HepG2 (cell line): Measurements from ENCODE around the gene UBE2I. TPM values are rescaled to one million over a fixed set of nuclear protein-coding genes. Genes with fewer than 3 reads are reported as not detected.

Source experiments
- ATAC-seq: fragments of 200-7000 bp; cut with Tn5 transposase; 3 replicates; pipeline ENCODE4 v1.9.1; 2020; ENCODE audit warnings: mild to moderate bottlenecking, moderate library complexity
- BruUV-seq: library from RNA; stranded (reverse); fragments of 400-500 nt; replicated peaks from 2 replicates; lab custom pipeline; 2021; lab: Mats Ljungman, UMichigan
- CTCF ChIA-PET: fragments of 300-600 bp; formaldehyde crosslinking; extraction: SDS; loops from one replicate; lab custom pipeline; 2021; ENCODE audit warnings: low total read pairs, inconsistent platforms, low intra/inter-chr PET ratio; lab: Yijun Ruan, JAX
- POLR2A ChIA-PET: fragments of 350-600 bp; sonication (Branson Sonifier 250); formaldehyde crosslinking; loops from one replicate; lab custom pipeline; 2020; ENCODE audit warnings: antibody characterized with exemption, inconsistent platforms; lab: Yijun Ruan, JAX
- DNase-seq: peaks from one replicate; pipeline ENCODE4 v3.0.0-alpha.2; 2015; ENCODE audit warnings: low spot score
- FAIRE-seq: peaks from 3 replicates; lab custom pipeline; 2011; peaks lifted over from hg19 to GRCh38; lab: Jason Lieb, UNC
- H2AFZ ChIP-seq: one replicate; pipeline ENCODE4 v1.6.1; 2011; ENCODE audit warnings: low read length, inconsistent platforms
- H3K27ac ChIP-seq: fragments of 300-600 bp; 3 replicates; pipeline ENCODE4 v1.8.0; 2011; ENCODE audit warnings: mixed run types, mild to moderate bottlenecking, mixed read lengths, low read length, inconsistent platforms; ENCODE audit not compliant: insufficient read depth; ENCODE audit errors: extremely low read length
- H3K27me3 ChIP-seq, 2 experiments: fragments of 200-600 bp in 1 of 2; 2 replicates in 1 of 2; 3 replicates in 1 of 2; pipeline versions ENCODE4 v1.6.0 to v1.8.0; 2011; ENCODE audit warnings: low read length in 2 of 2, mild to moderate bottlenecking in 2 of 2, moderate library complexity in 2 of 2, inconsistent platforms in 1 of 2; ENCODE audit not compliant: insufficient read depth in 2 of 2, control insufficient read depth in 1 of 2
- H3K36me3 ChIP-seq, 2 experiments: fragments of 200-600 bp in 1 of 2; replicated peaks in 1 of 2; 2 replicates in 1 of 2; 3 replicates in 1 of 2; pipeline versions ENCODE4 v1.5.1 to v1.8.0; 2011; ENCODE audit warnings: low read length in 2 of 2, inconsistent platforms in 1 of 2; ENCODE audit not compliant: insufficient read depth in 2 of 2, control insufficient read depth in 1 of 2
- H3K4me1 ChIP-seq: 2 replicates; pipeline ENCODE4 v1.5.1; 2012; ENCODE audit warnings: low read length, inconsistent platforms; ENCODE audit not compliant: insufficient read depth
- H3K4me2 ChIP-seq: 2 replicates; pipeline ENCODE4 v1.6.0; 2011; ENCODE audit warnings: low read depth, low read length, inconsistent platforms
- H3K4me3 ChIP-seq, 3 experiments: fragments of 200-600 bp in 1 of 3; sonication (generic), shearing (Covaris generic) in 1 of 3; replicated peaks in 1 of 3; 2 replicates each; pipeline ENCODE4 v1.5.1; 2011 to 2016; ENCODE audit warnings: low read length in 3 of 3, inconsistent platforms in 2 of 3, low read depth in 2 of 3, mild to moderate bottlenecking in 2 of 3, control low read depth in 1 of 3, mixed read lengths in 1 of 3; ENCODE audit not compliant: insufficient read depth in 1 of 3
- H3K79me2 ChIP-seq: one replicate; pipeline ENCODE4 v1.6.1; 2011; ENCODE audit warnings: low read length, inconsistent platforms; ENCODE audit not compliant: insufficient read depth
- H3K9ac ChIP-seq: 2 replicates; pipeline ENCODE4 v1.6.0; 2011; ENCODE audit warnings: mild to moderate bottlenecking, low read depth, low read length, inconsistent platforms; ENCODE audit not compliant: insufficient read depth
- H3K9me3 ChIP-seq: 2 replicates; pipeline ENCODE4 v1.5.1; 2012; ENCODE audit warnings: mild to moderate bottlenecking, low read length
- H4K20me1 ChIP-seq: 2 replicates; pipeline ENCODE4 v1.6.0; 2011; ENCODE audit warnings: inconsistent platforms, mild to moderate bottlenecking, low read length, moderate library complexity; ENCODE audit not compliant: insufficient read depth
- E2F1 ChIP-seq: sonication (generic); formaldehyde crosslinking; IDR thresholded peaks from 2 replicates; pipeline ENCODE4 v1.5.0; 2020; ENCODE audit warnings: missing genetic modification reagents
- GZF1 ChIP-seq: sonication (generic); formaldehyde crosslinking; IDR thresholded peaks from 2 replicates; pipeline ENCODE4 v1.5.1; 2020; ENCODE audit warnings: mild to moderate bottlenecking, missing genetic modification reagents
- KDM1A ChIP-seq: IDR thresholded peaks from 2 replicates; pipeline ENCODE4 v1.6.1; 2016; ENCODE audit warnings: missing compliant biosample characterization
- NCOA2 ChIP-seq: sonication (generic); formaldehyde crosslinking; IDR thresholded peaks from 2 replicates; pipeline ENCODE4 v1.8.0; 2022; ENCODE audit warnings: inconsistent platforms
- NR1H2 ChIP-seq: sonication (generic); formaldehyde crosslinking; IDR thresholded peaks from 2 replicates; pipeline ENCODE4 v1.8.1; 2022; ENCODE audit warnings: low read depth, missing genetic modification reagents, borderline replicate concordance
- SOX13 ChIP-seq, 3 experiments: fragments of 450-650 bp in 1 of 3; sonication (generic) in 1 of 3; formaldehyde crosslinking in 1 of 3; IDR thresholded peaks in 2 of 3; conservative IDR thresholded peaks in 1 of 3; 2 replicates each; pipeline versions ENCODE4 v1.5.0 to v1.6.1; 2016 to 2020; ENCODE audit warnings: antibody characterized with exemption in 1 of 3, mild to moderate bottlenecking in 1 of 3, missing compliant biosample characterization in 1 of 3, missing genetic modification reagents in 1 of 3, moderate library complexity in 1 of 3
- SP2 ChIP-seq: sonication (generic); formaldehyde crosslinking; IDR thresholded peaks from 2 replicates; pipeline ENCODE4 v1.5.1; 2020; ENCODE audit warnings: mild to moderate bottlenecking, missing genetic modification reagents
- TFDP1 ChIP-seq: IDR thresholded peaks from 2 replicates; pipeline ENCODE4 v1.6.1; 2016; ENCODE audit warnings: missing compliant biosample characterization, missing genetic modification reagents, borderline replicate concordance
- ZBTB1 ChIP-seq: sonication (generic); formaldehyde crosslinking; IDR thresholded peaks from 2 replicates; pipeline ENCODE4 v1.4.0; 2020; ENCODE audit warnings: missing genetic modification reagents, borderline replicate concordance
- ZNF138 ChIP-seq: sonication (generic); formaldehyde crosslinking; IDR thresholded peaks from 2 replicates; pipeline ENCODE4 v1.5.0; 2020; ENCODE audit warnings: mild to moderate bottlenecking, low read depth, missing genetic modification reagents
- ZNF343 ChIP-seq: sonication (generic); formaldehyde crosslinking; IDR thresholded peaks from 2 replicates; pipeline ENCODE4 v1.4.0; 2020; ENCODE audit warnings: mild to moderate bottlenecking, missing genetic modification reagents
- ZNF569 ChIP-seq: sonication (generic); formaldehyde crosslinking; IDR thresholded peaks from 2 replicates; pipeline ENCODE4 v1.5.0; 2020; ENCODE audit warnings: mild to moderate bottlenecking, missing genetic modification reagents, moderate library complexity, borderline replicate concordance
- ZNF652 ChIP-seq: IDR thresholded peaks from 2 replicates; pipeline ENCODE4 v1.6.1; 2016; ENCODE audit warnings: low read depth, borderline replicate concordance
- WGBS: methylation state at CpG from one replicate; pipeline ENCODE4 v1.1.6; 2017; ENCODE audit warnings: low lambda C conversion rate; 5-methylcytosine and 5-hydroxymethylcytosine counted together
- in situ Hi-C: cut with HindIII; loops from 2 replicates; pipeline ENCODE4 v1.10.0; 2017; ENCODE audit warnings: low pct_unique_long_range_greater_than_20kb; ENCODE audit not compliant: extremely low pct_ligation_motif_present
- intact Hi-C: fragments of 100-400 bp; cut with micrococcal nuclease; formaldehyde crosslinking; loops from one replicate; pipeline ENCODE4 v1.10.0; 2022; ENCODE audit not compliant: unreplicated experiment
- polyA plus RNA-seq, 8 experiments: library from polyadenylated mRNA; depleted of rRNA in 3 of 8; stranded (reverse) in 7 of 8; unstranded in 1 of 8; fragments of >200 nt; fragmentation: Illumina TruSeq in 4 of 8; extraction: Trizol in 4 of 8; gene quantifications; 2 replicates each; pipeline versions ENCODE4 v1.2.1 to v1.2.3, GENCODE V29; 2011 to 2016; ENCODE audit warnings: low read depth in 4 of 8, missing spikeins in 1 of 8, mixed read lengths in 1 of 8; ENCODE audit not compliant: insufficient read depth in 1 of 8
- total RNA-seq, 5 experiments: library from RNA; depleted of rRNA; stranded (reverse); fragments of >200 nt; fragmentation: Illumina TruSeq; extraction: Trizol; gene quantifications; 2 replicates each; pipeline ENCODE4 v1.2.3, GENCODE V29; 2016; ENCODE audit warnings: low read depth in 1 of 5
- TF ChIP-seq, protein P1 (sequence below): sonication (generic); formaldehyde crosslinking; IDR thresholded peaks from 2 replicates; pipeline ENCODE4 v1.5.1; 2020; ENCODE audit warnings: missing genetic modification reagents, mild to moderate bottlenecking, borderline replicate concordance
- TF ChIP-seq, protein P2 (sequence below): sonication (generic); formaldehyde crosslinking; IDR thresholded peaks from 2 replicates; pipeline ENCODE4 v1.8.0; 2022; ENCODE audit warnings: missing genetic modification reagents, mild to moderate bottlenecking, borderline replicate concordance
- TF ChIP-seq, protein P3 (sequence below): sonication (generic); formaldehyde crosslinking; IDR thresholded peaks from 2 replicates; pipeline ENCODE4 v1.9.0; 2021; ENCODE audit warnings: missing genetic modification reagents, mild to moderate bottlenecking, borderline replicate concordance

UBE2I gene
- total and polyA plus RNA-seq, 2 of the 13 experiments (the other 11 are each of a cell fraction or from before 2014, with no cell fraction given) = 75.8 to 98.9 TPM

DNA sequence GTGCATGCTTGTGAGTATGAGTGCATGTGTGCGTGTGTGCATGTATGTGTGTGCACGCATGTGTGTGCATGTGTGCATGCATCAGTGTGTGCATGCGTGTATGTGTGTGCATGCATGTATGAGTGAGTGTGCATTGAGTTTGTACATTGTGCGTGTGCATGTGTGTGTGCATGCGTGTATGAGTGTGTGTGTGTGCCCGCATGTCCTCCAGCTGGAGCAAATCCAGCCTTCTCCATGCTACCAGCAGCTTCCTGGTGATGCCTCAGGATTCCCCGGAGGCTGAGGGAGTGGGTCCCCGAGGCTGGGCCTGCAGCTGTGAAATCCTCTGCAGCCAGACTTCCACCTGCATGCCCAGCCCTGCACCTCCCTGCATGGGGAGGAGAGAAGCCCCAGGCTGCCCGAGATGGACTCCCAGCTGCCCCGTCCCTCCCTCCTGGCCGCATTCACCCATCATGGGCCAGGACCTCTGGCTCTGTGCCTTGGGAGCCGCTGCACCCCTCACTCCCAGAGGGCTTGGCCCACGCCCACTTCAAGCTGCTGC is 44.3 kb upstream of the UBE2I start:
- no peaks in the 10 kb centered on the region for H3K79me2 ChIP-seq
- no peaks in the 10 kb centered on the region for H4K20me1 ChIP-seq
- no peak for ATAC-seq
- no peaks in the 10 kb centered on the region for H3K4me1 ChIP-seq
- H3K9me3 ChIP-seq = no peaks in the 10 kb centered on the region
- no peak for DNase-seq
- WGBS = 67% methylated on average over 7 of the region's 13 CpGs
- no peak overlapping the region for H3K4me3 ChIP-seq
- H3K27me3 ChIP-seq = peaks cover 10 to 55% of the 10 kb centered on the region in 2 experiments
- ChIA-PET CTCF (no interaction called here), POLR2A (no interaction called here)
- no TSS peak for BruUV-seq
- in situ Hi-C loops = no loop called here
- H3K36me3 ChIP-seq = no peaks in the 10 kb centered on the region
- H3K9ac ChIP-seq = no peak overlapping the region
- TF ChIP-seq SOX13 (IDR thresholded peaks at IDR 0.05) = no peak
- TF ChIP-seq SOX13 (CRISPR knock-in tag; conservative IDR thresholded peaks at IDR 0.05 in 1 of 2, IDR thresholded peaks at IDR 0.05 in 1 of 2) = no peak
- no peak for TF ChIP-seq ZNF343
- no peak for TF ChIP-seq ZBTB1 (CRISPR knock-in tag)
- TF ChIP-seq, protein P1, sequence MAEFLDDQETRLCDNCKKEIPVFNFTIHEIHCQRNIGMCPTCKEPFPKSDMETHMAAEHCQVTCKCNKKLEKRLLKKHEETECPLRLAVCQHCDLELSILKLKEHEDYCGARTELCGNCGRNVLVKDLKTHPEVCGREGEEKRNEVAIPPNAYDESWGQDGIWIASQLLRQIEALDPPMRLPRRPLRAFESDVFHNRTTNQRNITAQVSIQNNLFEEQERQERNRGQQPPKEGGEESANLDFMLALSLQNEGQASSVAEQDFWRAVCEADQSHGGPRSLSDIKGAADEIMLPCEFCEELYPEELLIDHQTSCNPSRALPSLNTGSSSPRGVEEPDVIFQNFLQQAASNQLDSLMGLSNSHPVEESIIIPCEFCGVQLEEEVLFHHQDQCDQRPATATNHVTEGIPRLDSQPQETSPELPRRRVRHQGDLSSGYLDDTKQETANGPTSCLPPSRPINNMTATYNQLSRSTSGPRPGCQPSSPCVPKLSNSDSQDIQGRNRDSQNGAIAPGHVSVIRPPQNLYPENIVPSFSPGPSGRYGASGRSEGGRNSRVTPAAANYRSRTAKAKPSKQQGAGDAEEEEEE = no peak
- TF ChIP-seq, protein P2, sequence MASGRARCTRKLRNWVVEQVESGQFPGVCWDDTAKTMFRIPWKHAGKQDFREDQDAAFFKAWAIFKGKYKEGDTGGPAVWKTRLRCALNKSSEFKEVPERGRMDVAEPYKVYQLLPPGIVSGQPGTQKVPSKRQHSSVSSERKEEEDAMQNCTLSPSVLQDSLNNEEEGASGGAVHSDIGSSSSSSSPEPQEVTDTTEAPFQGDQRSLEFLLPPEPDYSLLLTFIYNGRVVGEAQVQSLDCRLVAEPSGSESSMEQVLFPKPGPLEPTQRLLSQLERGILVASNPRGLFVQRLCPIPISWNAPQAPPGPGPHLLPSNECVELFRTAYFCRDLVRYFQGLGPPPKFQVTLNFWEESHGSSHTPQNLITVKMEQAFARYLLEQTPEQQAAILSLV = no peak
- no peak for TF ChIP-seq ZNF569 (CRISPR knock-in tag)
- TF ChIP-seq SP2 (CRISPR knock-in tag) = no peak
- TF ChIP-seq KDM1A (CRISPR knock-in tag) = no peak
- no peak for TF ChIP-seq NR1H2 (CRISPR knock-in tag)
- TF ChIP-seq, protein P3, sequence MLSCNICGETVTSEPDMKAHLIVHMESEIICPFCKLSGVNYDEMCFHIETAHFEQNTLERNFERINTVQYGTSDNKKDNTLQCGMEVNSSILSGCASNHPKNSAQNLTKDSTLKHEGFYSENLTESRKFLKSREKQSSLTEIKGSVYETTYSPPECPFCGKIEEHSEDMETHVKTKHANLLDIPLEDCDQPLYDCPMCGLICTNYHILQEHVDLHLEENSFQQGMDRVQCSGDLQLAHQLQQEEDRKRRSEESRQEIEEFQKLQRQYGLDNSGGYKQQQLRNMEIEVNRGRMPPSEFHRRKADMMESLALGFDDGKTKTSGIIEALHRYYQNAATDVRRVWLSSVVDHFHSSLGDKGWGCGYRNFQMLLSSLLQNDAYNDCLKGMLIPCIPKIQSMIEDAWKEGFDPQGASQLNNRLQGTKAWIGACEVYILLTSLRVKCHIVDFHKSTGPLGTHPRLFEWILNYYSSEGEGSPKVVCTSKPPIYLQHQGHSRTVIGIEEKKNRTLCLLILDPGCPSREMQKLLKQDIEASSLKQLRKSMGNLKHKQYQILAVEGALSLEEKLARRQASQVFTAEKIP = no peak
- TF ChIP-seq NCOA2 = no peak
- no peak for TF ChIP-seq ZNF138 (CRISPR knock-in tag)
- no peak for TF ChIP-seq GZF1 (CRISPR knock-in tag)
- no peak for TF ChIP-seq E2F1 (CRISPR knock-in tag)
- TF ChIP-seq ZNF652 (CRISPR knock-in tag) = no peak
- TF ChIP-seq TFDP1 = no peak
- FAIRE-seq = no peak
- intact Hi-C loops = no loop called here
- no peak overlapping the region for H3K4me2 ChIP-seq
- H3K27ac ChIP-seq = no peak overlapping the region
- no peak overlapping the region for H2AFZ ChIP-seq
